ENCODE results near the gene PDE1A. TPM values are rescaled to one million over a fixed set of nuclear protein-coding genes. Genes with fewer than 3 reads are reported as not detected.
A peak's percentile ranks its signal among the peaks of the same experiment; 100 is the strongest.

Gene PDE1A
- total RNA-seq, 1 experiment from 2014 or later, result 10.9 TPM

- in situ Hi-C loops (cut with HindIII; ENCODE audit: low sequenced_read_pairs), result no loop called here
These were observed 196.3 kb downstream of the PDE1A start for GRCh38 chr2:182230561-182230960.

GRCh38 chr2:182229297-182229696, 197.5 kb downstream of the PDE1A start:
- in situ Hi-C loops (cut with HindIII; ENCODE audit: low sequenced_read_pairs), result no loop called here
- DNase-seq (ENCODE audit: low spot score), result no peak

More at GRCh38 chr2:182230561-182230960, 196.3 kb downstream of the PDE1A start:
- DNase-seq (ENCODE audit: low spot score), result no peak

- in situ Hi-C loops (cut with HindIII; ENCODE audit: low sequenced_read_pairs), result no loop called here
- DNase-seq (ENCODE audit: low spot score), result no peak
These were observed 198.1 kb downstream of the PDE1A start for GRCh38 chr2:182228741-182229140.

- in situ Hi-C loops (cut with HindIII; ENCODE audit: low sequenced_read_pairs), result no loop called here
- DNase-seq (ENCODE audit: low spot score), result no peak
These were observed 198.8 kb downstream of the PDE1A start for GRCh38 chr2:182228073-182228473.

GRCh38 chr2:182226807-182227206, 200.0 kb downstream of the PDE1A start:
- no peak for DNase-seq (ENCODE audit: low spot score)
- in situ Hi-C loops (cut with HindIII; ENCODE audit: low sequenced_read_pairs), result no loop called here

- DNase-seq (ENCODE audit: low spot score), result no peak
These were observed 202.2 kb downstream of the PDE1A start for GRCh38 chr2:182224669-182225068.

GRCh38 chr2:182220998-182221397, 205.8 kb downstream of the PDE1A start:
- in situ Hi-C loops (cut with HindIII; ENCODE audit: low sequenced_read_pairs), result no loop called here
- DNase-seq (ENCODE audit: low spot score), result no peak

More at GRCh38 chr2:182224669-182225068, 202.2 kb downstream of the PDE1A start:
- in situ Hi-C loops (cut with HindIII; ENCODE audit: low sequenced_read_pairs), result no loop called here

GRCh38 chr2:182220335-182220734, 206.5 kb downstream of the PDE1A start:
- peak; percentile 43 for DNase-seq (ENCODE audit: low spot score)
- in situ Hi-C loops (cut with HindIII; ENCODE audit: low sequenced_read_pairs), result no loop called here

- in situ Hi-C loops (cut with HindIII; ENCODE audit: low sequenced_read_pairs), result no loop called here
- no peak for DNase-seq (ENCODE audit: low spot score)
These were observed 216.2 kb downstream of the PDE1A start for GRCh38 chr2:182210669-182211068.

GRCh38 chr2:182208421-182208820, 218.4 kb downstream of the PDE1A start:
- DNase-seq (ENCODE audit: low spot score), result peak; percentile 90
- in situ Hi-C loops (cut with HindIII; ENCODE audit: low sequenced_read_pairs), result no loop called here

- in situ Hi-C loops (cut with HindIII; ENCODE audit: low sequenced_read_pairs), result no loop called here
- DNase-seq (ENCODE audit: low spot score), result no peak
These were observed 219.6 kb downstream of the PDE1A start for GRCh38 chr2:182207049-182207746.

GRCh38 chr2:182197529-182197928, 229.3 kb downstream of the PDE1A start:
- DNase-seq (ENCODE audit: low spot score), result no peak
- in situ Hi-C loops (cut with HindIII; ENCODE audit: low sequenced_read_pairs), result no loop called here

GRCh38 chr2:182193291-182193690, 233.5 kb downstream of the PDE1A start:
- in situ Hi-C loops (cut with HindIII; ENCODE audit: low sequenced_read_pairs), result no loop called here
- no peak for DNase-seq (ENCODE audit: low spot score)

GRCh38 chr2:182191061-182191460, 235.8 kb downstream of the PDE1A start:
- in situ Hi-C loops (cut with HindIII; ENCODE audit: low sequenced_read_pairs), result no loop called here

GRCh38 chr2:182187130-182187529, 239.7 kb downstream of the PDE1A start:
- in situ Hi-C loops (cut with HindIII; ENCODE audit: low sequenced_read_pairs), result no loop called here
- DNase-seq (ENCODE audit: low spot score), result peak; percentile 46

More at GRCh38 chr2:182191061-182191460, 235.8 kb downstream of the PDE1A start:
- DNase-seq (ENCODE audit: low spot score), result no peak

- DNase-seq (ENCODE audit: low spot score), result peak; percentile 80
- in situ Hi-C loops (cut with HindIII; ENCODE audit: low sequenced_read_pairs), result no loop called here
These were observed 240.6 kb downstream of the PDE1A start for GRCh38 chr2:182186132-182186735.

- in situ Hi-C loops (cut with HindIII; ENCODE audit: low sequenced_read_pairs), result no loop called here
- no peak for DNase-seq (ENCODE audit: low spot score)
These were observed 244.4 kb downstream of the PDE1A start for GRCh38 chr2:182182436-182182835.

GRCh38 chr2:182181381-182181780, 245.5 kb downstream of the PDE1A start:
- DNase-seq (ENCODE audit: low spot score), result no peak
- in situ Hi-C loops (cut with HindIII; ENCODE audit: low sequenced_read_pairs), result no loop called here

GRCh38 chr2:182179176-182179575, 247.7 kb downstream of the PDE1A start:
- in situ Hi-C loops (cut with HindIII; ENCODE audit: low sequenced_read_pairs), result no loop called here
- DNase-seq (ENCODE audit: low spot score), result no peak

- in situ Hi-C loops (cut with HindIII; ENCODE audit: low sequenced_read_pairs), result no loop called here
- no peak for DNase-seq (ENCODE audit: low spot score)
These were observed 252.8 kb downstream of the PDE1A start for GRCh38 chr2:182173944-182174622.

All from G401 (cell line).